Omental fat pad (tissue), 4 donors: ENCODE results near the gene CIBAR2. TPM values are rescaled to one million over a fixed set of nuclear protein-coding genes. Genes with fewer than 3 reads are reported as not detected.

Experiments
- ATAC-seq: fragments of 150-250 bp; one replicate; pipeline ENCODE4 v1.9.1; 2016; ENCODE audit warnings: mild to moderate bottlenecking, moderate library complexity; ENCODE audit not compliant: low FRiP score
- DNase-seq: peaks from one replicate; pipeline ENCODE4 v3.0.0-alpha.2; 2019; ENCODE audit warnings: low spot score
- CTCF ChIP-seq, 3 donors: fragments of 450-650 bp; IDR thresholded peaks; one replicate each; pipeline ENCODE4 v1.5.1; 2016 to 2017; ENCODE audit warnings: antibody characterized with exemption in 3 of 3, mild to moderate bottlenecking in 3 of 3, moderate library complexity in 2 of 3
- total RNA-seq, 4 donors: library from RNA; depleted of rRNA; stranded (reverse); fragments of >200 nt; gene quantifications; one replicate each; pipeline ENCODE4 v1.1.0, GENCODE V29; 2016

CIBAR2 gene
- total RNA-seq, 4 donors from 2014 or later, result not detected

- ATAC-seq (no peak), DNase-seq (no peak)
- TF ChIP-seq CTCF (IDR thresholded peaks at IDR 0.05), result no peak
Measured at GRCh38 chr16:85111184-85111583, 1.1 kb downstream of the CIBAR2 start.

- no peak for DNase-seq
- TF ChIP-seq CTCF (IDR thresholded peaks at IDR 0.05), result no peak
- ATAC-seq, result no peak
Measured at GRCh38 chr16:85110105-85110504, 2.2 kb downstream of the CIBAR2 start.

GRCh38 chr16:85107532-85107931 lies 4.7 kb downstream of the CIBAR2 start:
- no peak for TF ChIP-seq CTCF (IDR thresholded peaks at IDR 0.05)
- ATAC-seq, result no peak
- DNase-seq, result no peak

DNA sequence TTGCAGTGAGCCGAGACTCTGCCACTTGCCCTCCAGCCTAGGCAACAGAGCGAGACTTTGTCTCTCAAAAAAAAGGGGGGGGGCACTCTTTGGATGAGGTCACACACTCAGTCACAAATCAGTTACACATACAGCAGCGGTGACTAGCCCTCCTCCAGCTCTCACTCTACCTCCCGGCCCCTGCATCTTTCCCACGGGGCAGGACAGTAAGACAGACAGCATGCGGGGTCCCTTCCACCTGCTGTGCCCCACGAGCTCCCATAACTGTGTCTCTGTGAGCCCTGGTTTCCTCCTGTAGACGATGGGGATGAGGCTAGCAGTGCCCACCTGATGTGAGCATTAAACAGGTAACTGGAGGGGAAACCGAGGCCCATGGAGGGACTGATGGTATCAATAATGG lies 5.2 kb downstream of the CIBAR2 start:
- DNase-seq (no peak), ATAC-seq (no peak)
- no peak for TF ChIP-seq CTCF (IDR thresholded peaks at IDR 0.05)

GRCh38 chr16:85105475-85105874 lies 6.8 kb downstream of the CIBAR2 start:
- DNase-seq (no peak), ATAC-seq (no peak)
- TF ChIP-seq CTCF (IDR thresholded peaks at IDR 0.05), result no peak

- no peak for TF ChIP-seq CTCF (IDR thresholded peaks at IDR 0.05)
- ATAC-seq, result no peak
- DNase-seq, result no peak
Measured at GRCh38 chr16:85104821-85105391, 7.4 kb downstream of the CIBAR2 start.

- TF ChIP-seq CTCF (IDR thresholded peaks at IDR 0.05), result no peak
- DNase-seq, result no peak
Measured at GRCh38 chr16:85104147-85104546, 8.1 kb downstream of the CIBAR2 start.

More at GRCh38 chr16:85104147-85104546, 8.1 kb downstream of the CIBAR2 start:
- ATAC-seq, result no peak
